Stimulated activated CD8-positive, alpha-beta memory T cell treated with anti-CD3 and anti-CD28 coated beads, Interleukin-7, amount 100 ng/mL, for 24 hours (primary cell): ENCODE measurements around the gene BRD1.
"Not testable (repeated sequence)": the region's sequence is repeated elsewhere in the genome, so short reads cannot be mapped to it uniquely, and the experiment has no call there.

Experiments
- DNase-seq: peaks from one replicate; pipeline ENCODE4 v3.0.0-alpha.2; 2020; ENCODE audit warnings: low read depth

BRD1 gene

GRCh38 chr22:49768951-49769690 lies 58.6 kb downstream of the BRD1 start:
- DNase-seq: no peak

GRCh38 chr22:49768077-49768910 lies 59.4 kb downstream of the BRD1 start:
- DNase-seq: no peak

GRCh38 chr22:49767355-49768062 lies 60.2 kb downstream of the BRD1 start:
- DNase-seq: no peak

- DNase-seq: no peak
Measured at GRCh38 chr22:49765951-49766350, 61.7 kb downstream of the BRD1 start.

GRCh38 chr22:49765091-49765771 lies 62.4 kb downstream of the BRD1 start:
- no peak for DNase-seq

GRCh38 chr22:49764127-49764581 lies 63.5 kb downstream of the BRD1 start:
- DNase-seq: no peak

- DNase-seq: no peak
Measured at GRCh38 chr22:49763696-49764095, 64.0 kb downstream of the BRD1 start.

- DNase-seq: no peak
Measured at GRCh38 chr22:49763138-49763537, 64.5 kb downstream of the BRD1 start.

GRCh38 chr22:49762571-49762970 lies 65.1 kb downstream of the BRD1 start:
- not testable (repeated sequence) for DNase-seq

GRCh38 chr22:49761836-49762235 lies 65.8 kb downstream of the BRD1 start:
- no peak for DNase-seq

- DNase-seq: no peak
Measured at GRCh38 chr22:49760630-49761571, 66.8 kb downstream of the BRD1 start.

- no peak for DNase-seq
Measured at GRCh38 chr22:49760280-49760629, 67.4 kb downstream of the BRD1 start.

- DNase-seq: no peak
Measured at GRCh38 chr22:49756676-49757075, 71.0 kb downstream of the BRD1 start.

GRCh38 chr22:49756201-49756600 lies 71.5 kb downstream of the BRD1 start:
- no peak for DNase-seq

GRCh38 chr22:49755631-49756001 lies 72.1 kb downstream of the BRD1 start:
- no peak for DNase-seq

GRCh38 chr22:49754696-49755630 lies 72.7 kb downstream of the BRD1 start:
- DNase-seq: no peak

- DNase-seq: no peak
Measured at GRCh38 chr22:49753961-49754695, 73.5 kb downstream of the BRD1 start.

GRCh38 chr22:49753276-49753890 lies 74.3 kb downstream of the BRD1 start:
- no peak for DNase-seq

GRCh38 chr22:49752598-49753091 lies 75.0 kb downstream of the BRD1 start:
- DNase-seq: no peak
